Measurements from ENCODE around the gene OR2B6.
"Not testable (repeated sequence)": the region's sequence is repeated elsewhere in the genome, so short reads cannot be mapped to it uniquely, and the experiment has no call there.

OR2B6 gene

GRCh38 chr6:27956941-27957340, at the start of gene OR2B6:
Gene OR2B6, plus strand, starts transcription at chr6:27957241. Its CDS starts 0 bp downstream, at chr6:27957241.
- in situ Hi-C loops (cut with HindIII; ENCODE audit: low sequenced_read_pairs) = no loop called here

GRCh38 chr6:27908017-27908416, 49.0 kb upstream of the OR2B6 start:
- in situ Hi-C loops (cut with HindIII; ENCODE audit: low sequenced_read_pairs) = no loop called here

- in situ Hi-C loops (cut with HindIII; ENCODE audit: low sequenced_read_pairs) = no loop called here
Measured at GRCh38 chr6:27911956-27912446, 45.0 kb upstream of the OR2B6 start, which contains the start of gene OR2B2. Gene OR2B2, minus strand, starts transcription at chr6:27912396. Its CDS starts 77 bp downstream, at chr6:27912319.

- in situ Hi-C loops (cut with HindIII; ENCODE audit: low sequenced_read_pairs) = no loop called here
Measured at GRCh38 chr6:27922949-27923348, 34.1 kb upstream of the OR2B6 start.

- in situ Hi-C loops (cut with HindIII; ENCODE audit: low sequenced_read_pairs) = no loop called here
Measured at GRCh38 chr6:27924179-27924578, 32.9 kb upstream of the OR2B6 start.

- in situ Hi-C loops (cut with HindIII; ENCODE audit: low sequenced_read_pairs) = not testable (repeated sequence)
Measured at GRCh38 chr6:27928041-27928440, 29.0 kb upstream of the OR2B6 start.

GRCh38 chr6:27929930-27930329, 27.1 kb upstream of the OR2B6 start:
- in situ Hi-C loops (cut with HindIII; ENCODE audit: low sequenced_read_pairs) = not testable (repeated sequence)

- in situ Hi-C loops (cut with HindIII; ENCODE audit: low sequenced_read_pairs) = no loop called here
Measured at GRCh38 chr6:27931209-27931608, 25.8 kb upstream of the OR2B6 start.

GRCh38 chr6:27940766-27941165, 16.3 kb upstream of the OR2B6 start:
- in situ Hi-C loops (cut with HindIII; ENCODE audit: low sequenced_read_pairs) = no loop called here

GRCh38 chr6:27943072-27943471, 14.0 kb upstream of the OR2B6 start:
- in situ Hi-C loops (cut with HindIII; ENCODE audit: low sequenced_read_pairs) = not testable (repeated sequence)

- in situ Hi-C loops (cut with HindIII; ENCODE audit: low sequenced_read_pairs) = no loop called here
Measured at GRCh38 chr6:27948237-27948636, 8.8 kb upstream of the OR2B6 start.

- in situ Hi-C loops (cut with HindIII; ENCODE audit: low sequenced_read_pairs) = no loop called here
Measured at GRCh38 chr6:27951040-27951439, 6.0 kb upstream of the OR2B6 start.

GRCh38 chr6:27957516-27957915, 475 bp downstream of the OR2B6 start:
- in situ Hi-C loops (cut with HindIII; ENCODE audit: low sequenced_read_pairs) = no loop called here

GRCh38 chr6:27962506-27962905, 5.5 kb downstream of the OR2B6 start:
- in situ Hi-C loops (cut with HindIII; ENCODE audit: low sequenced_read_pairs) = no loop called here

- in situ Hi-C loops (cut with HindIII; ENCODE audit: low sequenced_read_pairs) = no loop called here
Measured at GRCh38 chr6:27966044-27966443, 9.0 kb downstream of the OR2B6 start.

GRCh38 chr6:27966816-27967426, 9.9 kb downstream of the OR2B6 start:
- in situ Hi-C loops (cut with HindIII; ENCODE audit: low sequenced_read_pairs) = no loop called here

GRCh38 chr6:27970444-27970843, 13.4 kb downstream of the OR2B6 start:
- in situ Hi-C loops (cut with HindIII; ENCODE audit: low sequenced_read_pairs) = no loop called here

GRCh38 chr6:27972750-27973149, 15.7 kb downstream of the OR2B6 start:
- in situ Hi-C loops (cut with HindIII; ENCODE audit: low sequenced_read_pairs) = no loop called here

GRCh38 chr6:27977387-27977786, 20.3 kb downstream of the OR2B6 start:
- in situ Hi-C loops (cut with HindIII; ENCODE audit: low sequenced_read_pairs) = no loop called here

- in situ Hi-C loops (cut with HindIII; ENCODE audit: low sequenced_read_pairs) = no loop called here
Measured at GRCh38 chr6:27978705-27979104, 21.7 kb downstream of the OR2B6 start.

- in situ Hi-C loops (cut with HindIII; ENCODE audit: low sequenced_read_pairs) = no loop called here
Measured at GRCh38 chr6:27980111-27980510, 23.1 kb downstream of the OR2B6 start.

- in situ Hi-C loops (cut with HindIII; ENCODE audit: low sequenced_read_pairs) = no loop called here
Measured at GRCh38 chr6:27986928-27987725, 30.1 kb downstream of the OR2B6 start.
